Prostate gland (tissue), 2 donors: Measurements from ENCODE around the gene SLC47A1. TPM values are rescaled to one million over a fixed set of nuclear protein-coding genes. Genes with fewer than 3 reads are reported as not detected.
"Not testable (repeated sequence)": the region's sequence is repeated elsewhere in the genome, so short reads cannot be mapped to it uniquely, and the experiment has no call there.

ENCODE experiments used
- DNase-seq: peaks from one replicate; pipeline ENCODE4 v3.0.0-alpha.2; 2019; ENCODE audit warnings: low spot score
- H3K27ac ChIP-seq, 2 donors: fragments of 200-600 bp; sonication (generic); 2 replicates each; pipeline ENCODE4 v1.5.1; 2017 to 2019
- H3K27me3 ChIP-seq: fragments of 200-600 bp; sonication (generic); replicated peaks from 2 replicates; pipeline ENCODE4 v1.5.1; 2019; ENCODE audit not compliant: insufficient read depth
- H3K36me3 ChIP-seq, 2 donors: fragments of 200-600 bp; sonication (generic); 1 replicate in 1 of 2; 2 replicates in 1 of 2; pipeline versions ENCODE4 v1.5.1 to v1.8.1; 2017 to 2019
- H3K4me1 ChIP-seq: fragments of 200-600 bp; sonication (generic); replicated peaks from 2 replicates; pipeline ENCODE4 v1.5.1; 2019
- H3K4me3 ChIP-seq, 2 donors: fragments of 200-600 bp; sonication (generic); 2 replicates each; pipeline ENCODE4 v1.5.1; 2017 to 2019
- H3K9me3 ChIP-seq: fragments of 200-600 bp; sonication (generic); 2 replicates; pipeline ENCODE4 v1.5.1; 2017
- POLR2A ChIP-seq: fragments of 450-650 bp; IDR thresholded peaks from one replicate; pipeline ENCODE4 v1.6.1; 2016; ENCODE audit warnings: antibody characterized with exemption, mild to moderate bottlenecking
- POLR2AphosphoS5 ChIP-seq: sonication (generic); formaldehyde crosslinking; IDR thresholded peaks from one replicate; pipeline ENCODE4 v1.6.1; 2017; ENCODE audit warnings: antibody characterized with exemption
- WGBS: methylation state at CpG from one replicate; pipeline ENCODE4 v1.1.5; 2018; 5-methylcytosine and 5-hydroxymethylcytosine counted together
- intact Hi-C: fragments of 100-400 bp; cut with DNase I; formaldehyde crosslinking; loops from one replicate; pipeline ENCODE4 v1.14.2; 2022
- total RNA-seq, 2 donors: library from RNA; depleted of rRNA; stranded (reverse); fragments of >200 nt; gene quantifications; one replicate each; pipeline ENCODE4 v1.1.0, GENCODE V29; 2016
- TF ChIP-seq, protein P1 (sequence below), 4 experiments: fragments of 200-600 bp in 2 of 4; fragments of 450-650 bp in 2 of 4; sonication (generic) in 2 of 4; IDR thresholded peaks; 1 replicate in 3 of 4; 2 replicates in 1 of 4; pipeline ENCODE4 v1.5.1; 2016 to 2019; ENCODE audit warnings: antibody characterized with exemption in 4 of 4, mild to moderate bottlenecking in 2 of 4, moderate library complexity in 2 of 4

SLC47A1 gene
- total RNA-seq, 2 donors from 2014 or later, result 4.5 to 20.0 TPM

DNA sequence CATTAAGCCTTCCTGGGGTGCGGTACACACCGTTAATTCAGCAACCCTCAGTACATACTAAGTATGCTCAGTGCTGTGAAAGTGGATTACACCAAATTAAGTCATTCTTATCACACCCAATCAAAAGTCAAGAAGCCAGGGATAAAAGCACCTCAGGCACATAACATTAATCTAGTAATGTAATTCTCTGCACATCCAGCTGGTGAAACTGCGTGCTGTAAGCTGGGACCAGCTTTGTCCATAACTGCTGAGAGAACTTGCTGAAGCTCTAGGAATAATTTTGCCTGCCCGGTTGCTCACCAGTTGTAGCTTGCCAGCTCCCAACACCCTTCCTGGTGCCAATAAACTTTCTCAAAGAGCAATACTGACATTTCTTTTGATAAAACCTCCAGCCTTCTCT is 44.9 kb downstream of the SLC47A1 start:
- DNase-seq, result no peak
- no peak overlapping the region for H3K4me3 ChIP-seq
- WGBS, result 61% methylated on average over 4 of the region's 4 CpGs
- H3K9me3 ChIP-seq, result no peaks in the 10 kb centered on the region
- intact Hi-C loops, result no loop called here
- H3K4me1 ChIP-seq, result no peaks in the 10 kb centered on the region
- H3K36me3 ChIP-seq, result no peaks in the 10 kb centered on the region
- H3K27me3 ChIP-seq, result no peaks in the 10 kb centered on the region
- TF ChIP-seq POLR2AphosphoS5 (no peak), POLR2A (no peak)
- TF ChIP-seq, protein P1, sequence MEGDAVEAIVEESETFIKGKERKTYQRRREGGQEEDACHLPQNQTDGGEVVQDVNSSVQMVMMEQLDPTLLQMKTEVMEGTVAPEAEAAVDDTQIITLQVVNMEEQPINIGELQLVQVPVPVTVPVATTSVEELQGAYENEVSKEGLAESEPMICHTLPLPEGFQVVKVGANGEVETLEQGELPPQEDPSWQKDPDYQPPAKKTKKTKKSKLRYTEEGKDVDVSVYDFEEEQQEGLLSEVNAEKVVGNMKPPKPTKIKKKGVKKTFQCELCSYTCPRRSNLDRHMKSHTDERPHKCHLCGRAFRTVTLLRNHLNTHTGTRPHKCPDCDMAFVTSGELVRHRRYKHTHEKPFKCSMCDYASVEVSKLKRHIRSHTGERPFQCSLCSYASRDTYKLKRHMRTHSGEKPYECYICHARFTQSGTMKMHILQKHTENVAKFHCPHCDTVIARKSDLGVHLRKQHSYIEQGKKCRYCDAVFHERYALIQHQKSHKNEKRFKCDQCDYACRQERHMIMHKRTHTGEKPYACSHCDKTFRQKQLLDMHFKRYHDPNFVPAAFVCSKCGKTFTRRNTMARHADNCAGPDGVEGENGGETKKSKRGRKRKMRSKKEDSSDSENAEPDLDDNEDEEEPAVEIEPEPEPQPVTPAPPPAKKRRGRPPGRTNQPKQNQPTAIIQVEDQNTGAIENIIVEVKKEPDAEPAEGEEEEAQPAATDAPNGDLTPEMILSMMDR (IDR thresholded peaks at IDR 0.05), result no peak
- H3K27ac ChIP-seq, result no peak overlapping the region

DNA sequence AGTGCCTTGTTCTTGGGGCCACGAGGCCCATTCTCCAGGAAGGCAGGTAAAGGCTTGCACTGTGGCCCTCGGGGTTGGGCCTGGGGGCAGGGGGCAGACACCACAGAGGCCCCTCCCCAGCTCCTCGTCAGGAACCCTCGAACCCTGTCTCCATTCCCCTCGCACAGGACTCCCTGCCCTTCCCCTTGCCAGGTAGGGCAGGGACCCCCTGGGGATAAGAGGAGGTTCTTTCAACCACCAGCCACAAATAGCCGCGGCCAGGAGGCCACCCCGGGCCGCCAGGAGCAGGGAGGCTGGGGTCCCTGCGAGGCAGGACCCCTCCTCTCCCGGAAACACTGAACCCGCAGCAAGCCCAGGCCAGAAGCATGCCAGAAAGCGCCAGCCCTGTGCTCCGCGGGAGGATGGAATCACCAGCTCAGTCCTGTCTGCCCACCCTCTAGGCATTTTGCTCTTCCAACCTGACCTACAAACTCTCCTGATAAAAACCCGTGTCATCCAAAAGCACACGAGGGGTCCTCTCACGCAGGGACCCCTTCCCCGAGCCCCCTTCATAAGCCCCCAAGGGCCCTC is 45.6 kb downstream of the SLC47A1 start:
- Histone ChIP-seq H3K9me3 (no peaks in the 10 kb centered on the region), H3K4me3 (peak overlapping the region; percentile 35 to 42), H3K27ac (peak overlapping the region; percentile 61 to 69), H3K4me1 (no peaks in the 10 kb centered on the region), H3K27me3 (no peaks in the 10 kb centered on the region), H3K36me3 (no peaks in the 10 kb centered on the region)
- intact Hi-C loops, result no loop called here
- 41% methylated on average over 19 of the region's 19 CpGs for WGBS
- DNase-seq, result no peak
- TF ChIP-seq, protein P1 (IDR thresholded peaks at IDR 0.05), result no peak
- TF ChIP-seq POLR2A (no peak), POLR2AphosphoS5 (no peak)

DNA sequence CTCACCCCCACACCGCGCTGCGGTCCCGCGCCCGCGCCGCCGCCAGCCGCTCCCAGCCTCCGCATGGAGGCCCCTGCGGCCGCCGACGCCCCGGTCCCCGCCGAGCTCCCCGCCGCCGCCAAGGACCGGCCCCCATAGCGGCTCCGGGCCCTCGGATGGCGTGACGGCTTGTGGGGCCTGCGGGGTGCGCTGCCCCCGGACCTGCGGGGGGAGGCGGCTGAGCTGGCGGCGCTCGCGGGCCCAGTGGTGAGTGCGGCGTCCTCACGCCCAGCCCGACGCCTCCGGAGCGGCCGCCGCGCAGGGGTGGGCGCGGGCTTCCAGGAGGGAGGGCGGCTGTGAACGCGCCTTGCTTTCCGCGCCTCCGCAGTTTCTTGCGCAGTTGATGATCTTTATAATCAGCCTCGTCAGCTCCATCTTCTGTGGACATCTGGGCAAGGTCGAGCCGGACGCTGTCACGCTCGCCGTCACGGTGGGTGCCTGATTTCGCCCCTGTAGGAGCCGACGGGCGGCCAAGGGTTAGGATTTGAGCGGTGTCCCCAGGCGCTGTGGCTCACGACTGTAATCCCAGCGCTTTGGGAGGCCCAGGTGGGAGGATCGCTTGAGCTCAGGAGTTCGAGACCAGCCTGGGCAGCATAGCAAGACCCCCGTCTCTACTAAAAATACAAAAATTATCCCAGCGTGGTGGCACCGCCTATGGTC is 46.4 kb downstream of the SLC47A1 start:
- no peaks in the 10 kb centered on the region for H3K27me3 ChIP-seq
- no peaks in the 10 kb centered on the region for H3K9me3 ChIP-seq
- H3K4me1 ChIP-seq, result no peaks in the 10 kb centered on the region
- H3K4me3 ChIP-seq, result peak overlapping the region; percentile 35 to 42
- no peaks in the 10 kb centered on the region for H3K36me3 ChIP-seq
- TF ChIP-seq POLR2AphosphoS5, result no peak
- TF ChIP-seq, protein P1 (IDR thresholded peaks at IDR 0.05), result no peak
- no peak for TF ChIP-seq POLR2A
- peak overlapping the region; percentile 61 to 69 for H3K27ac ChIP-seq
- intact Hi-C loops, result no loop called here
- WGBS, result 13% methylated on average over 50 of the region's 76 CpGs
- no peak for DNase-seq

DNA sequence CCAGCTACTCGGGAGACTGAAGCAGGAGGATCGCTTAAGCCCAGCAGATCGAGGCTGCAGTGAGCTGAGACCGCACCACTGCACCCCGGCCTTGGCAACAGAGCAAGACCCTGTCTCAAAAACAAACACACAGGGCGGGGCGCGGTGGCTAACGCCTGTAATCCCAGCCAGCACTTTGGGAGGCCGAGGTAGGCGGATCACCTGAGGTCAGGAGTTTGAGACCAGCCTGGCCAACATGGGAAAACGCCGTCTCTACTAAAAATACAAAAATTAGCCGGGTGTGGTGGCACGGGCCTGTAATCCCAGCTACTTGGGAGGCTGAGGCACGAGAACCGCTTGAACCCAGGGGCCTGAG is 46.9 kb downstream of the SLC47A1 start:
- H3K4me1 ChIP-seq, intact Hi-C loops, H3K36me3 ChIP-seq, H3K27me3 ChIP-seq, DNase-seq, H3K9me3 ChIP-seq: not testable (repeated sequence)
- Histone ChIP-seq H3K27ac (peak overlapping the region; percentile 61 to 69), H3K4me3 (peak overlapping the region in 1 of 2 donors; percentile 42)
- WGBS, result 93% methylated on average over 17 of the region's 17 CpGs

DNA sequence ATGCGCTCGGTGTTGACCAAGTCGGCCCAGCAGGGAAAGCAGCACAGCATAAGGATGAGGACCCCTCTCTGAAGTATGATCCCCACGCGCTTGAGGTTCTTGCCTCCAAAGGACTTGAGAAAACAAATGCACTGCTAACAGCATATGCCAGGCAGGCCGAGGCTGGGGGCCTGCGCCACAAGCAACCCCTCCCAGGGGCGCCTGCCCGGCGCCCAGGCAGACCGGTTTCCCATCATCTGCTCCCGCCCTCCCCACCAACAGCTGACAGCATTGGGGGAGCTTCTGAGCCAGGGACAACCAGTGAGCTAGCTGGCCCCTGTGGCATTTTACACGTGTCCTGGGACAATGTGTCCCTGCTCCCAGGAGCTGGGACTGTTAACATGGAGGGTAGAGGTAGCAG is 48.5 kb downstream of the SLC47A1 start:
- intact Hi-C loops, H3K9me3 ChIP-seq, H3K27ac ChIP-seq, H3K36me3 ChIP-seq, DNase-seq, H3K4me3 ChIP-seq, H3K4me1 ChIP-seq, H3K27me3 ChIP-seq: not testable (repeated sequence)
- WGBS, result 96% methylated on average over 10 of the region's 13 CpGs

DNA sequence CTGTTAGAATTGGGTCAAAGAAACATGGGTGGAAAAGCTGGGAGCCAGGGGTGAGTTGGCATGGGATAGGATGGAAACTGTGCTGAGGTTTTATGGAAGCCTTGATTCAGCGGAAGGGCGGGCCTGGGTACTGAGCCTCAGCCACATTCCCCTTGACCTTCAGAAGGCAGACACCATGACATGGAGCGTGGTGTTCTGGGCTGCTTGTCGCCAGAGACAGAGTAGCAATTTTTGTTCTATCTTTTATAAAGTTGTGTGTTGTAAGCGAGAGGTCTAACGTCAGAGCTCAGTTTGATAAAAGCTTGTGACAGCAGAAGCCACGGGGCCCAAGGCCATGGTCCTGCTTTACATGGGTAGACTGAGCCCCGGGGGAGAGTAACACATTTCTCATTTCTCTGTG is 50.2 kb downstream of the SLC47A1 start:
- Histone ChIP-seq H3K36me3 (no peaks in the 10 kb centered on the region), H3K27me3 (no peaks in the 10 kb centered on the region), H3K9me3 (no peaks in the 10 kb centered on the region), H3K27ac (no peak overlapping the region), H3K4me1 (no peaks in the 10 kb centered on the region), H3K4me3 (no peak overlapping the region)
- TF ChIP-seq POLR2A, result no peak
- TF ChIP-seq, protein P1 (IDR thresholded peaks at IDR 0.05), result no peak
- WGBS, result 90% methylated on average over 8 of the region's 8 CpGs
- intact Hi-C loops, result no loop called here
- no peak for DNase-seq
